Activated B cell treated with CpG ODN at 0.5 μM for 24 hours (primary cell): ENCODE data around the gene PYGL. TPM values are rescaled to one million over a fixed set of nuclear protein-coding genes. Genes with fewer than 3 reads are reported as not detected.
A peak's percentile ranks its signal among the peaks of the same experiment; 100 is the strongest.

Experiments
- ATAC-seq: fragments of 200-7000 bp; cut with Tn5 transposase; one replicate; pipeline ENCODE4 v1.10.0; 2021; ENCODE audit warnings: low read depth, mild to moderate bottlenecking, moderate library complexity
- CTCF ChIA-PET: fragments of 350-600 bp; sonication (Branson Sonifier 250); formaldehyde crosslinking; loops from one replicate; lab custom pipeline; 2021; ENCODE audit warnings: antibody characterized with exemption; lab: Charles Lee
- POLR2A ChIA-PET: fragments of 350-600 bp; sonication (Branson Sonifier 250); formaldehyde crosslinking; loops from one replicate; lab custom pipeline; 2021; ENCODE audit warnings: antibody characterized with exemption; lab: Charles Lee
- DNase-seq: peaks from one replicate; pipeline ENCODE4 v3.0.0; 2022
- H3K27ac Mint-ChIP-seq: one replicate; pipeline ENCODE4 v1.8.0; 2020; ENCODE audit warnings: mixed read lengths
- H3K27me3 Mint-ChIP-seq: one replicate; pipeline ENCODE4 v1.8.0; 2021; ENCODE audit warnings: mixed read lengths
- H3K36me3 Mint-ChIP-seq: one replicate; pipeline ENCODE4 v1.8.0; 2021; ENCODE audit warnings: low read depth, mixed read lengths
- H3K4me1 Mint-ChIP-seq: one replicate; pipeline ENCODE4 v1.8.0; 2021; ENCODE audit warnings: mixed read lengths
- H3K4me3 Mint-ChIP-seq: one replicate; pipeline ENCODE4 v1.8.0; 2020; ENCODE audit warnings: mild to moderate bottlenecking, mixed read lengths
- H3K9me3 Mint-ChIP-seq: one replicate; pipeline ENCODE4 v1.8.0; 2020; ENCODE audit warnings: mixed read lengths
- intact Hi-C: fragments of 100-400 bp; cut with micrococcal nuclease; formaldehyde crosslinking; loops from one replicate; pipeline ENCODE4 v1.15.1; 2024
- total RNA-seq: library from RNA; stranded (reverse); gene quantifications from 2 replicates; pipeline ENCODE4 v1.2.3, GENCODE V29; 2022
- TF ChIP-seq, protein P1 (sequence below): fragments of 200-600 bp; IDR thresholded peaks from one replicate; pipeline ENCODE4 v1.8.0; 2022; ENCODE audit warnings: antibody characterized with exemption, mild to moderate bottlenecking

The PYGL gene
- total RNA-seq, 1 donor from 2014 or later: not detected

DNA sequence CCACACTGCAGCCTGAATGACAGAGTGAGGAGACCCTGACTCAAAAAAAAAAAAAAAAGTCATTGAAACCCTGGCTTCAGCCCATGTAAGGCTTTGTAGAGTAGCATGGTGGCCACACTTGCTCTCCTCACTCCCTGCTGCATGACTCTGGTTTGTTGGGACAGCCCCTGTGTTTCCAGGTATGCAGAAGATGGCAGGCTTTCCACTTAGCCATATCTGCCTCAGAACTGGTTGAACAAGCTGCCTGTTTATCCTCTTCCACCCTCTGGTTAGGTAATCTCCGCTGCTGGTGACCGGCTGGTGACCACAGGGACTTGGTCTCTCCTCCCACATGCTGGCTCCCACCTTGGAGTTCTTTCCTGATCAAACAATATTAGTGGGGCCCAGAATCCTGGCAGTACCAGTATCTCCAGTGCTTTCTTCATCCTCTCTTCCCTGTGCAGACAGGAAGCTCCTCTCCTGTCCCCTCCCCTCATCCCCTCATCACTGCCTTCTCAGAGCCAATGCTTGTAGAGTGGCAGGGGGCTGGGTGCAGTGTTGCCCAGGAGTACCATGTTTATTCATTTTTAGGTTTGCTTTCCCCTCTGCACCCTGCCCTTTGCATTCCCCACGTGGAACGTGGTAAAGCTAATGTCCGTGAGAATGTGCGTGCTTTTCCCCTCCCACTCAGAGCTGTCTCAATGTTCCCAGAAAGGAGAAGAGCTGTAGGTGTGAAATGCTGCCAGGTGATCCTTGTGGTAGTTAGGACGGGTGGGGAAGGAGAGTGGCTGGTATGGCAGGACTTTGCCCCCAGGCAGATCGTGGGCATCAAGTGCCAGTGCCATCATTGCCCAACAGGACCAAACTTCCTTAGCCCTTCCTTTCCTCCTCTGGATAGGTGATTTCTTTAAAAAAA, 61.1 kb downstream of the PYGL start:
- intact Hi-C loops: no loop called here
- POLR2A ChIA-PET: no interaction called here
- Mint-ChIP-seq H3K9me3 (no peaks in the 10 kb centered on the region), H3K27ac (no peak overlapping the region), H3K4me1 (no peaks in the 10 kb centered on the region), H3K36me3 (no peaks in the 10 kb centered on the region), H3K4me3 (no peak overlapping the region), H3K27me3 (peaks cover 24% of the 10 kb centered on the region)
- no peak for DNase-seq
- ATAC-seq: no peak
- TF ChIP-seq, protein P1, sequence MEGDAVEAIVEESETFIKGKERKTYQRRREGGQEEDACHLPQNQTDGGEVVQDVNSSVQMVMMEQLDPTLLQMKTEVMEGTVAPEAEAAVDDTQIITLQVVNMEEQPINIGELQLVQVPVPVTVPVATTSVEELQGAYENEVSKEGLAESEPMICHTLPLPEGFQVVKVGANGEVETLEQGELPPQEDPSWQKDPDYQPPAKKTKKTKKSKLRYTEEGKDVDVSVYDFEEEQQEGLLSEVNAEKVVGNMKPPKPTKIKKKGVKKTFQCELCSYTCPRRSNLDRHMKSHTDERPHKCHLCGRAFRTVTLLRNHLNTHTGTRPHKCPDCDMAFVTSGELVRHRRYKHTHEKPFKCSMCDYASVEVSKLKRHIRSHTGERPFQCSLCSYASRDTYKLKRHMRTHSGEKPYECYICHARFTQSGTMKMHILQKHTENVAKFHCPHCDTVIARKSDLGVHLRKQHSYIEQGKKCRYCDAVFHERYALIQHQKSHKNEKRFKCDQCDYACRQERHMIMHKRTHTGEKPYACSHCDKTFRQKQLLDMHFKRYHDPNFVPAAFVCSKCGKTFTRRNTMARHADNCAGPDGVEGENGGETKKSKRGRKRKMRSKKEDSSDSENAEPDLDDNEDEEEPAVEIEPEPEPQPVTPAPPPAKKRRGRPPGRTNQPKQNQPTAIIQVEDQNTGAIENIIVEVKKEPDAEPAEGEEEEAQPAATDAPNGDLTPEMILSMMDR: no peak
- CTCF ChIA-PET: no interaction called here

DNA sequence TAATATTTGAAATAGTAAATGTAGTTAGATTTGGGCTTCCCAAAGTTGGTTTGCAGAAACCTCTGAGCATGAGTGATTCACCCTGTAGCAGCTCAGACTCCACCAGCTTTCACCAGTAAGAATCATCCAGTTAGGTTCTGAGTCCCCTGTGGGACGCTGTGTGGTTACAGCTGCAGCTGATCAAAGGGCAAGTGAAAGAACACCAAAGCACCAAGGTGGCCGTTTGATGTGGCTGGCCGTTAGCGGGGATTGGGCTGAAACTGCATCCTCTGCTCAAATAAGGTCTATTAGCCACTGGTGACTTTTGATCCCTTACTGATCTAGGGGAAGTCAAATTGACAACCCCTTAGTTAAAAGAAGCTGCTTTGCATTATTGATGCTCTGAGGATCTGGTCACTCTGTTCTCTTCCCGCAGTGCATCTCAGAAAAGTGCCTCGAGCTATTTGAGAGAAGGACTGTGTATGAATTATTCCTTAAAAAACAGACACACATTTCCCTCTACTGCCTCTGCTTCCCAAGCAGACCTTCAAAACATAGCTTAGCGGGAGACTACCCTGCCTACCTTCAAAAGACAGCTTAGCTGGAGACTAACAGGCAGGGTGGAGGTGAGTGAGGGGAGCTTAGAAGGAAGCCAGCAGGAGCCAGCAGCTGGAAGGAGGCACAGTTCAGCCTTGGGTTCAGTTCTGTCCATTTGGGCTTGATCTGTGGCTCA, 68.8 kb downstream of the PYGL start:
- H3K36me3 Mint-ChIP-seq: no peaks in the 10 kb centered on the region
- TF ChIP-seq, protein P1: no peak
- ChIA-PET CTCF (interaction anchor here (0.6 to 1.3 kb wide), 2 partner anchors 9 to 93 kb away, joined by 3 read pairs; no protein-coding TSS in a partner anchor), POLR2A (no interaction called here)
- peaks cover 32% of the 10 kb centered on the region for H3K27me3 Mint-ChIP-seq
- no peak for DNase-seq
- H3K9me3 Mint-ChIP-seq: no peaks in the 10 kb centered on the region
- peaks cover 27% of the 10 kb centered on the region for H3K4me1 Mint-ChIP-seq
- ATAC-seq: peak; percentile 89
- peak overlapping the region; percentile 13 for H3K4me3 Mint-ChIP-seq
- intact Hi-C loops: no loop called here
- no peak overlapping the region for H3K27ac Mint-ChIP-seq

DNA sequence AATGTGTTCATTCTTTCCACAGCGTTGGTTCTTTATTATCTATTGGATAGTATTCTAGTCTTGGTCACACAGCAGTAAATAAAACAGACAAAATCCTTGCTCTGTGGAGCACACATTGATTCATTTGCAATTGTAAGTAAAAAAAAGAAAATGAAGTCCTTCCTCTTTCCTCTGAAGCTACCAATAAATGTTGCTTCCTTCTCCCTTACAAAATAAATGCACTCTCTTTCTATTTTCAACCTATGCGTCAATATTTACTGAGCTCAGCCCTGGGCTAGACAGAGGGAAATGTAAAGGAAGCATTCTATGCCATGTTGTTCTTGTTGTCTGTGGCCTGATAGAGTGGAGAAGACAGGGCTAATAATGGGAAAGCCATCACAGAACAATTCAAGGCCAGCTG, 69.5 kb downstream of the PYGL start:
- intact Hi-C loops: no loop called here
- H3K9me3 Mint-ChIP-seq: no peaks in the 10 kb centered on the region
- CTCF ChIA-PET: interaction anchor here (2.1 kb wide), 1 partner anchor 14 kb away, joined by 5 read pairs; no protein-coding TSS in a partner anchor
- no peak for DNase-seq
- H3K27ac Mint-ChIP-seq: no peak overlapping the region
- TF ChIP-seq, protein P1: no peak
- POLR2A ChIA-PET: interaction anchor here (0.6 kb wide), 1 partner anchor 10 kb away, joined by 6 read pairs; no protein-coding TSS in a partner anchor
- peaks cover 27% of the 10 kb centered on the region for H3K4me1 Mint-ChIP-seq
- peak overlapping the region; percentile 13 for H3K4me3 Mint-ChIP-seq
- no peak for ATAC-seq
- H3K36me3 Mint-ChIP-seq: no peaks in the 10 kb centered on the region
- peaks cover 36% of the 10 kb centered on the region for H3K27me3 Mint-ChIP-seq

DNA sequence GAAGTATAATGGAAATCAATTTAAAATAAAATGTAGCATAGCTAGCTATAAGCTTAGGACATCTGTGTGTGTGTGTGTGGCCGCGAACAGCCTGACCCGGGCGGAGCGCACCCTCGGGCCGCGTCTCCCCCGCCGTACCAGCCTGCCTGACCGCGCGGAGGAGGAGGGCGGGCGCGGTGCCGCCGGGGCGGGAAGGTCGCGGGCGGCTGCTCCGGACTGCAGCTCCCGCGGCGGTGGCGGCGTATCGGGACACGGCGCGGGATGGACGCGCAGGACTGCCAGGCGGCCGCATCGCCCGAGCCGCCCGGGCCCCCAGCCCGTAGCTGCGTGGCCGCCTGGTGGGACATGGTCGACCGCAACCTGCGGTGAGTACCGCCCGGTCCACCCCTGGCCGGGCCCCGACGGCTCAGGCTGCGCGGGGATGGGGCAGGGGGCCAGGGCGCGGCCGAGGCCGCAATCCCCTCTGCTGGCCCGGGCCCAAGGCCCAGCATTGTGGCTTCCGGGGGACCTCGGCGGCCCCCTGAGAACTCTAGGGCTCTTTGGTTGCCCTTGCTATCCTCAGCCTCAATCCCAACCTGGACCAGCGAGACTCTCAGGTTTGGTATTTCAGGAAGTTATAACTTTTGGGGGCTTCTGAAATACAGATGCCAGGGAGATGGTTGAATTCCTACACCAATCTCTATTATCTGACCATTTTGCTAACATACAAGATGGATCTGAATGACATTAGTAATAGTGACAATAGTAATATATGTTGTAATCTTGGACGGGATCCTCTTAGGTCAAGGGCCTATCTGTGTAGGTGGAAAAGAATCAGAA, 72.2 kb downstream of the PYGL start, which contains the start of gene ABHD12B:
Gene ABHD12B, plus strand, starts transcription at position 140 of the 819 bp plus-strand sequence. Its CDS starts 122 bp downstream, at position 262.
- Mint-ChIP-seq H3K9me3 (no peaks in the 10 kb centered on the region), H3K4me1 (peaks cover 27% of the 10 kb centered on the region), H3K27me3 (peaks cover 47% of the 10 kb centered on the region), H3K27ac (no peak within 1 kb of the TSS), H3K4me3 (peak within 1 kb of the TSS; percentile 17), H3K36me3 (no peaks in the 10 kb centered on the region)
- CTCF ChIA-PET: no interaction called here
- intact Hi-C loops: no loop called here
- DNase-seq: no peak
- POLR2A ChIA-PET: no interaction called here
- no peak for ATAC-seq
- TF ChIP-seq, protein P1: no peak
